ENCODE data around the gene COX14.

DNA sequence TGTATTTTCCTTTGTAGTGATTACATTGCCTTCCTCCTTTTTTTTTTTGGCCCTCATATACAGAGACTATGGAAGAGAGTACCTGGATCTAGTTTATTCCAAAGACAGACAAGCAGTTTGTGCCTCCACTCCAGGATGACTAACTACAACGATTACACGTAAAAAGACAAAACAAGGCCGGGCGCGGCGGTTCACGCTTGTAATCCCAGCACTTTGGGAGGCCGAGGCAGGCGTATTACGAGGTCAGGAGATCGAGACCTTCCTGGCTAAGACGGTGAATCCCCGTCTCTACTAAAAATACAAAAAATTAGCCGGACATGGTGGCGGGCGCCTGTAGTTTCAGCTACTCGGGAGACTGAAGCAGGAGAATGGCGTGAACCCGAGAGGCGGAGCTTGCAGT is 52.9 kb downstream of the COX14 start:
- TF ChIP-seq EZH2 (IDR thresholded peaks at IDR 0.05; ENCODE audit: low read length) (no peak), CTCF (optimal IDR thresholded peaks at IDR 0.05 in 1 of 3, IDR thresholded peaks at IDR 0.05 in 1 of 3, conservative IDR thresholded peaks at IDR 0.05 in 1 of 3; ENCODE audit: extremely low read depth in 1 of 3, insufficient read depth in 2 of 3, low read length in 3 of 3) (no peak)
